Measurements from ENCODE around the gene EEPD1. TPM values are rescaled to one million over a fixed set of nuclear protein-coding genes. Genes with fewer than 3 reads are reported as not detected.

Gene EEPD1
- total RNA-seq, 1 donor from 2014 or later = 12.5 TPM

- Histone ChIP-seq H3K9ac (ENCODE audit: low read depth in 1 of 3, low read length in 3 of 3) (no peak overlapping the region), H3K27ac (ENCODE audit: low read depth, low read length) (no peak overlapping the region), H3K4me1 (ENCODE audit: control insufficient read depth in 3 of 3, insufficient read depth in 3 of 3, low read length in 3 of 3) (peaks cover 2 to 4% (median 3%) of the 10 kb centered on the region in 3 donors), H3K27me3 (ENCODE audit: control insufficient read depth in 3 of 3, insufficient read depth in 3 of 3, low read length in 3 of 3) (no peaks in the 10 kb centered on the region), H3K9me3 (ENCODE audit: control insufficient read depth in 3 of 3, low read length in 3 of 3) (no peaks in the 10 kb centered on the region), H3K4me3 (ENCODE audit: low read length in 3 of 3) (no peak overlapping the region), H3K36me3 (ENCODE audit: control insufficient read depth in 3 of 3, insufficient read depth in 3 of 3, low read length in 3 of 3) (no peaks in the 10 kb centered on the region)
Observed at GRCh38 chr7:36309301-36309700, 156.2 kb downstream of the EEPD1 start.

DNA sequence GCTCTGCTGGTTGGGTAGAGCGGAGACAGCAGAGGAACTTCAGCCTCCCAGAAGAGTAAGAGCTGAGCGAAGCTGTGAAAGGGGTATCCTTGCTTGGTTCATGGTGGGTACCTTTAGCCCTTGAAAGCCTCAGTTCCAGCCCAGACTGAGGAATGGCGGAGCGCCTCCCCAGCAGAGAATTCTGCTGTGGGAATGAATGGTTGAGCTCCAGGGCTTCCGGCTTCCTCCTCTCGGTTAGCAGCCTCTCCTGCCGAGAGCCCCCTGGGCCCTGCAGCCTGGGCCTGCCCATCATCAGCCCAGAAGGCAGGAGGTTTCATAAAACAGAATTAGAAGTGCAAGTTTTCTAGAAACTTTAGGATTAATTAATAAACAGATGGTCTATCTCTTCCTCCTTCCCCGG, 156.7 kb downstream of the EEPD1 start:
- no peaks in the 10 kb centered on the region for H3K27me3 ChIP-seq (ENCODE audit: control insufficient read depth in 3 of 3, insufficient read depth in 3 of 3, low read length in 3 of 3)
- H3K4me3 ChIP-seq (ENCODE audit: low read length in 3 of 3) = no peak overlapping the region
- no peak overlapping the region for H3K9ac ChIP-seq (ENCODE audit: low read depth in 1 of 3, low read length in 3 of 3)
- H3K36me3 ChIP-seq (ENCODE audit: control insufficient read depth in 3 of 3, insufficient read depth in 3 of 3, low read length in 3 of 3) = no peaks in the 10 kb centered on the region
- no peak overlapping the region for H3K27ac ChIP-seq (ENCODE audit: low read depth, low read length)
- no peaks in the 10 kb centered on the region for H3K9me3 ChIP-seq (ENCODE audit: control insufficient read depth in 3 of 3, low read length in 3 of 3)
- H3K4me1 ChIP-seq (ENCODE audit: control insufficient read depth in 3 of 3, insufficient read depth in 3 of 3, low read length in 3 of 3) = peaks cover 0 to under 1% (median 0%) of the 10 kb centered on the region in 3 donors

DNA sequence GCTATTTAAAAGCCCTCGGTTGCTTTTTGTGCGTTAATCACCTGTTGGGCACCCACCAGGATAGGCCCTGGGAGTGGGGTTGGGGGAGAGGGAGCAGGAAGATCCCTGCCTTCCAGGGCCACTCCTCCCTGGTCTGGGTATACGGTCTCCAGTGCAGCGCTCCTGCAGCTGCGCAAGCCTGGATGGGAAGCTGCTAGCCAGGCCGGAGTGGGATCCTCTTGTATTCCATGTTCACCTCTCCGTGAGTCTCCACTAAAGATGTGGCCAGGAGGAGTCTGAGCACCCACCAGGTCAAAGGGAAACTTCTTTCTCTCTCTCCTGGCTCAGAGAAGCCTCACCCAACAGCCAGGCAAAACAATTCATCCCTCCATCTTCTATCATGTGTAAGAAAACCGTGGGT, 157.8 kb downstream of the EEPD1 start:
- H3K27me3 ChIP-seq (ENCODE audit: control insufficient read depth in 3 of 3, insufficient read depth in 3 of 3, low read length in 3 of 3) = no peaks in the 10 kb centered on the region
- no peak overlapping the region for H3K27ac ChIP-seq (ENCODE audit: low read depth, low read length)
- no peak overlapping the region for H3K4me3 ChIP-seq (ENCODE audit: low read length in 3 of 3)
- peaks cover 0 to 3% (median 3%) of the 10 kb centered on the region in 3 donors for H3K4me1 ChIP-seq (ENCODE audit: control insufficient read depth in 3 of 3, insufficient read depth in 3 of 3, low read length in 3 of 3)
- H3K9me3 ChIP-seq (ENCODE audit: control insufficient read depth in 3 of 3, low read length in 3 of 3) = no peaks in the 10 kb centered on the region
- no peaks in the 10 kb centered on the region for H3K36me3 ChIP-seq (ENCODE audit: control insufficient read depth in 3 of 3, insufficient read depth in 3 of 3, low read length in 3 of 3)
- no peak overlapping the region for H3K9ac ChIP-seq (ENCODE audit: low read depth in 1 of 3, low read length in 3 of 3)

DNA sequence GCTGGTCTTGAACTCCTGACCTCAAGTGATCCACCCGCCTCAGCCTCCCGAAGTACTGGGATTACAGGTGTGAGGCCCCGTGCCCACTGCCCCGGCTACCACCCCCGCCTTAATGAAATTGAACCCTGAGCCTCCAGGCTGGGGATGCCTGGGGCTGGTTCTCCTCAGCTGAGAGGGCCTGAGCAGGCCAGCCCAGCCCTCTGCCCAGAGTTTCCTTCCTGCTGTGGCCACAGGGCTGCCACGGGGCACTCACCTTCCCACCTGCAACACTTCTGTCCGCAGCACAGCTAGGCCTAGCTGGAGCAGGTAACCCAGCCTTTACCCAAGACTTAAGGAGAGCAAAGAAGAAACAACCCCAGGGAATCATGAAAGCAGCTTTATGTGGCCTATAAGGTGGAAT, 158.5 kb downstream of the EEPD1 start:
- Histone ChIP-seq H3K36me3 (ENCODE audit: control insufficient read depth in 3 of 3, insufficient read depth in 3 of 3, low read length in 3 of 3) (no peaks in the 10 kb centered on the region), H3K27ac (ENCODE audit: low read depth, low read length) (no peak overlapping the region), H3K4me1 (ENCODE audit: control insufficient read depth in 3 of 3, insufficient read depth in 3 of 3, low read length in 3 of 3) (peaks cover 0 to 3% (median 3%) of the 10 kb centered on the region in 3 donors), H3K9me3 (ENCODE audit: control insufficient read depth in 3 of 3, low read length in 3 of 3) (no peaks in the 10 kb centered on the region), H3K27me3 (ENCODE audit: control insufficient read depth in 3 of 3, insufficient read depth in 3 of 3, low read length in 3 of 3) (no peaks in the 10 kb centered on the region), H3K4me3 (ENCODE audit: low read length in 3 of 3) (no peak overlapping the region), H3K9ac (ENCODE audit: low read depth in 1 of 3, low read length in 3 of 3) (no peak overlapping the region)

DNA sequence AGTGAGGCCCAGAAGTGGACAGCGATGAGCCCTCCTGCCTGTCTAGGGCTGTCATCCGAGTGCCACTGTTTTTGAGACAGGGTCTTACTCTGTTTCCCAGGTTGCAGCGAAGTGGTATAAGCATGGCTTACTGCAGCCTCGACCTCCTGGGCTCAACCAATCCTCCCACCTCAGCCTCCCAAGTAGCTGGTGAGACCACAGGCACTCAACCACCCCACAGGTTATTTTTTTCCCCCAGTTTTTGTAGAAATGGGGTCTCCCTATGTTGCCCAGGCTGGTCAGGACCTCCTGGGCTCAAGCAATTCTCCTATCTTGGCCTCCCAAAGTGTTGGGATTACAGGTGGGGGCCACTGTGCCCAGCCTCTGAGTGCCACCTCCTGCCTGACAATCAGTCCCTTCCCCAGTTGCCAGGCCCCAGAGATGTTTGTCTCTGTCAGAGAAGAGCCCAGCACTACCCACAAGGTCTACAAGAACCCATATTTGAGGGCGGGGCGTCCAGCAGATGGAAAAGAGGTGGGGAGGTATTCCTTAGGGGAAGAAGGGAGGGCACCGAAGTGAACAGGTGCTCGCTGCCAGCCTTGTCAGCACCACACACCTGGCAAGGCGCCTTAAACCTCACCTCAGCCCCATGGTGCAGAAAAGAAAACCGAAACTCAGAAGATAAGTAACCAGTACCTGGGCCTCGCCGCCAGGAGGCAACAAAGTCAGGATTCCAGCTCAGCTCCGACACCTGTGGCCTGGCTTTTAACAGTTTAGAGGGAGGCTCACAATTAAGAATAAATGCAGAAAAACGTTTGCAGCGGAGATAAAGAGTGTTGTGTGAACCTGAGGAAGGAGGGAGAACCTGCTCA, 159.2 kb downstream of the EEPD1 start:
- Histone ChIP-seq H3K9ac (ENCODE audit: low read depth in 1 of 3, low read length in 3 of 3) (no peak overlapping the region), H3K27me3 (ENCODE audit: control insufficient read depth in 3 of 3, insufficient read depth in 3 of 3, low read length in 3 of 3) (no peaks in the 10 kb centered on the region), H3K4me3 (ENCODE audit: low read length in 3 of 3) (no peak overlapping the region), H3K4me1 (ENCODE audit: control insufficient read depth in 3 of 3, insufficient read depth in 3 of 3, low read length in 3 of 3) (peaks cover 0 to 3% (median 3%) of the 10 kb centered on the region in 3 donors), H3K27ac (ENCODE audit: low read depth, low read length) (no peak overlapping the region), H3K9me3 (ENCODE audit: control insufficient read depth in 3 of 3, low read length in 3 of 3) (no peaks in the 10 kb centered on the region), H3K36me3 (ENCODE audit: control insufficient read depth in 3 of 3, insufficient read depth in 3 of 3, low read length in 3 of 3) (no peaks in the 10 kb centered on the region)

DNA sequence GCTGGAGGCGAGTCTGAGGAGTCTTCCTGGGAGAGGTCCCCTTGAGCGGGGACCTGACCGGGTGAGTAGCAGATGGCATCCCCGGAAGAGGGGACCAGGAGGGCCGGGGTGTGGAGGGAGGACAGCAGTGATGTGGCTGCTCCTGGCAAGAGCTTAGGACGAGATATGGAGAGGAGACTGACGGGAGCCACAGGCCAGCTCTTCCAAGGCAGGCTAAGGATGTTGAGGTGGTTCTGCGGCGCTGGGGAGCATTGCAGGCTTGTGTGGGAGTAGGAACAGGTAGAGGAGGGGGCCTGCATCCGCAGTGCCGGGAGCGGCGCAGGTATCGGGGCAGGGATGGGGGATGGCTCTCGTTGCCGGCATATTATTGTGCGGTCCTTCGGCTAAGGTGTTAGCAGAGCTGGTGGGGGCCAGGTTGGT, 159.9 kb downstream of the EEPD1 start:
- no peak overlapping the region for H3K27ac ChIP-seq (ENCODE audit: low read depth, low read length)
- H3K9me3 ChIP-seq (ENCODE audit: control insufficient read depth in 3 of 3, low read length in 3 of 3) = no peaks in the 10 kb centered on the region
- no peak overlapping the region for H3K4me3 ChIP-seq (ENCODE audit: low read length in 3 of 3)
- H3K9ac ChIP-seq (ENCODE audit: low read depth in 1 of 3, low read length in 3 of 3) = no peak overlapping the region
- peaks cover 0 to 3% (median 3%) of the 10 kb centered on the region in 3 donors for H3K4me1 ChIP-seq (ENCODE audit: control insufficient read depth in 3 of 3, insufficient read depth in 3 of 3, low read length in 3 of 3)
- H3K27me3 ChIP-seq (ENCODE audit: control insufficient read depth in 3 of 3, insufficient read depth in 3 of 3, low read length in 3 of 3) = no peaks in the 10 kb centered on the region
- H3K36me3 ChIP-seq (ENCODE audit: control insufficient read depth in 3 of 3, insufficient read depth in 3 of 3, low read length in 3 of 3) = no peaks in the 10 kb centered on the region

- Histone ChIP-seq H3K36me3 (ENCODE audit: control insufficient read depth in 3 of 3, insufficient read depth in 3 of 3, low read length in 3 of 3) (no peaks in the 10 kb centered on the region), H3K27ac (ENCODE audit: low read depth, low read length) (no peak overlapping the region), H3K9me3 (ENCODE audit: control insufficient read depth in 3 of 3, low read length in 3 of 3) (no peaks in the 10 kb centered on the region), H3K9ac (ENCODE audit: low read depth in 1 of 3, low read length in 3 of 3) (no peak overlapping the region), H3K27me3 (ENCODE audit: control insufficient read depth in 3 of 3, insufficient read depth in 3 of 3, low read length in 3 of 3) (no peaks in the 10 kb centered on the region), H3K4me1 (ENCODE audit: control insufficient read depth in 3 of 3, insufficient read depth in 3 of 3, low read length in 3 of 3) (peaks cover 0 to 3% (median 3%) of the 10 kb centered on the region in 3 donors), H3K4me3 (ENCODE audit: low read length in 3 of 3) (no peak overlapping the region)
Observed at GRCh38 chr7:36313607-36314006, 160.6 kb downstream of the EEPD1 start.

DNA sequence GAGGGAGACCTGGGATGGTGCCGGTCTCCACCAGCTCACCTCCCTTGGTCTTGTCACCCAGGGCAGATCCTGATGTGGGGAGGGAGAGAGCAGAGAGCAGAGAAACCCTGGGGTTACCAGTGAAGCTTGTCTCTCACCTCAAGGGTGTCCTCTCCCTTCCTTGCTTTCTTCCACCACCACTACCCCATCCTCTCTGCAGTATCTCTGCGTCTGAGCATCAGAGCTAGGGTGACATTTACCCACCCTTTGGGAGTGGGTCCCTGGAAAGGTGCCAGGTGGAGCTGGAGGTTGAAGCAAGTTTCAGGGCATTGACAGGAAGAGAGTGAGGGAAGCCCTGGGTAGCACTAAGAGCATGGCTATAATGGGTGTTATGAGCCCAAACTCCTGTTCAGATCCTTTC, 161.4 kb downstream of the EEPD1 start:
- peaks cover 0 to 3% (median 3%) of the 10 kb centered on the region in 3 donors for H3K4me1 ChIP-seq (ENCODE audit: control insufficient read depth in 3 of 3, insufficient read depth in 3 of 3, low read length in 3 of 3)
- no peaks in the 10 kb centered on the region for H3K9me3 ChIP-seq (ENCODE audit: control insufficient read depth in 3 of 3, low read length in 3 of 3)
- no peaks in the 10 kb centered on the region for H3K36me3 ChIP-seq (ENCODE audit: control insufficient read depth in 3 of 3, insufficient read depth in 3 of 3, low read length in 3 of 3)
- no peak overlapping the region for H3K4me3 ChIP-seq (ENCODE audit: low read length in 3 of 3)
- H3K27me3 ChIP-seq (ENCODE audit: control insufficient read depth in 3 of 3, insufficient read depth in 3 of 3, low read length in 3 of 3) = no peaks in the 10 kb centered on the region
- no peak overlapping the region for H3K27ac ChIP-seq (ENCODE audit: low read depth, low read length)
- H3K9ac ChIP-seq (ENCODE audit: low read depth in 1 of 3, low read length in 3 of 3) = no peak overlapping the region

- no peak overlapping the region for H3K27ac ChIP-seq (ENCODE audit: low read depth, low read length)
- H3K4me1 ChIP-seq (ENCODE audit: control insufficient read depth in 3 of 3, insufficient read depth in 3 of 3, low read length in 3 of 3) = peaks cover 0 to 3% (median 3%) of the 10 kb centered on the region in 3 donors
- no peaks in the 10 kb centered on the region for H3K36me3 ChIP-seq (ENCODE audit: control insufficient read depth in 3 of 3, insufficient read depth in 3 of 3, low read length in 3 of 3)
- no peak overlapping the region for H3K4me3 ChIP-seq (ENCODE audit: low read length in 3 of 3)
- H3K27me3 ChIP-seq (ENCODE audit: control insufficient read depth in 3 of 3, insufficient read depth in 3 of 3, low read length in 3 of 3) = no peaks in the 10 kb centered on the region
- H3K9ac ChIP-seq (ENCODE audit: low read depth in 1 of 3, low read length in 3 of 3) = no peak overlapping the region
- H3K9me3 ChIP-seq (ENCODE audit: control insufficient read depth in 3 of 3, low read length in 3 of 3) = no peaks in the 10 kb centered on the region
Observed at GRCh38 chr7:36315309-36315944, 162.4 kb downstream of the EEPD1 start.

DNA sequence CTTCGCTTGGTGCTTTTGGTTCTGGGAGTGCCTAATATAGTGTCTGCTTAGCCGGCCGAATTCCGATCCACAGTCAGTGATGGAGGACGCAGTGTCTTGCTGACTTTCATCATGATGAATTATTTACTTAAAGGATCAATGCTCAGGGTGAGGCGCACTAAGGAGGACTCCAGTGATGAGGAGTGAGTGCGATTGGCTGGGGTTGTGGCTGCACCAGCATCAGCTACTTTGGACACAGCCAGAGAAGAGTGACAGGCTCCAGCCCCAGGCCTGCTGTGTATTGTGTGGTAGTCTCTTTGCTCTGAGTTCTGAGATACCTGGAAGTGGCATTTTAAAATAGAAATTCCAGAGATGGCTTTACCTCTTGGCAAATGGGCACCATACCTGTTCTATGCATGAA, 163.3 kb downstream of the EEPD1 start:
- Histone ChIP-seq H3K4me1 (ENCODE audit: control insufficient read depth in 3 of 3, insufficient read depth in 3 of 3, low read length in 3 of 3) (peaks cover 0 to 3% (median 3%) of the 10 kb centered on the region in 3 donors), H3K27ac (ENCODE audit: low read depth, low read length) (no peak overlapping the region)

More for the DNA sequence above, 163.3 kb downstream of the EEPD1 start:
- no peak overlapping the region for H3K9ac ChIP-seq (ENCODE audit: low read depth in 1 of 3, low read length in 3 of 3)
- H3K9me3 ChIP-seq (ENCODE audit: control insufficient read depth in 3 of 3, low read length in 3 of 3) = no peaks in the 10 kb centered on the region
- H3K36me3 ChIP-seq (ENCODE audit: control insufficient read depth in 3 of 3, insufficient read depth in 3 of 3, low read length in 3 of 3) = no peaks in the 10 kb centered on the region
- no peak overlapping the region for H3K4me3 ChIP-seq (ENCODE audit: low read length in 3 of 3)
- H3K27me3 ChIP-seq (ENCODE audit: control insufficient read depth in 3 of 3, insufficient read depth in 3 of 3, low read length in 3 of 3) = no peaks in the 10 kb centered on the region

All from skeletal muscle tissue (tissue), 4 donors.